Sigmoid colon (tissue), 4 donors: ENCODE measurements around the gene BTAF1.

Experiments
- POLR2AphosphoS5 ChIP-seq, 4 donors: sonication (generic); formaldehyde crosslinking; IDR thresholded peaks; one replicate each; pipeline ENCODE4 v1.6.1; 2017; ENCODE audit warnings: antibody characterized with exemption in 4 of 4
- TF ChIP-seq, protein P1 (sequence below), 4 experiments: fragments of 450-650 bp in 3 of 4; fragments of 200-600 bp in 1 of 4; IDR thresholded peaks; one replicate each; pipeline ENCODE4 v1.5.1; 2016 to 2019; ENCODE audit warnings: antibody characterized with exemption in 4 of 4, mild to moderate bottlenecking in 3 of 4, moderate library complexity in 2 of 4

DNA sequence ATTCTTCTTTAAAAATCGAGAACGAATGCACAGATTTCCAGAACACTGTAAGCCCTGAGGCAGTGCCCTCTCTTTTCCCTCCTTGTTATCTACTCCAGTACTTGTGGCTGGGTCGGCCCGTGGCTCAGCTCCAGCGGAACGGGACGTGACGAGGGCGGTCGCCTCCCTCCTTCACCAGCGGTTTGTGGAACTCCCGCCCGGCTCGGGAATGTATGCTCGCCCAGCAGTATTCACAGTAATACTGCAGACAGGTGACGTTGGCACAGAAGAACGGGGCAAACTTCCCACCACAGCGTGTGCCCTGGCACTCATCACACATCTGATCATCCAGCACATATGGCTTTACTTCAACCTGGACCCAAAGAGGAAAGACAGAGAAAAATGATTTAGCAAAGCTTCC, 128.5 kb downstream of the BTAF1 start:
- no peak for TF ChIP-seq POLR2AphosphoS5 (IDR thresholded peaks at IDR 0.05)
- TF ChIP-seq, protein P1, sequence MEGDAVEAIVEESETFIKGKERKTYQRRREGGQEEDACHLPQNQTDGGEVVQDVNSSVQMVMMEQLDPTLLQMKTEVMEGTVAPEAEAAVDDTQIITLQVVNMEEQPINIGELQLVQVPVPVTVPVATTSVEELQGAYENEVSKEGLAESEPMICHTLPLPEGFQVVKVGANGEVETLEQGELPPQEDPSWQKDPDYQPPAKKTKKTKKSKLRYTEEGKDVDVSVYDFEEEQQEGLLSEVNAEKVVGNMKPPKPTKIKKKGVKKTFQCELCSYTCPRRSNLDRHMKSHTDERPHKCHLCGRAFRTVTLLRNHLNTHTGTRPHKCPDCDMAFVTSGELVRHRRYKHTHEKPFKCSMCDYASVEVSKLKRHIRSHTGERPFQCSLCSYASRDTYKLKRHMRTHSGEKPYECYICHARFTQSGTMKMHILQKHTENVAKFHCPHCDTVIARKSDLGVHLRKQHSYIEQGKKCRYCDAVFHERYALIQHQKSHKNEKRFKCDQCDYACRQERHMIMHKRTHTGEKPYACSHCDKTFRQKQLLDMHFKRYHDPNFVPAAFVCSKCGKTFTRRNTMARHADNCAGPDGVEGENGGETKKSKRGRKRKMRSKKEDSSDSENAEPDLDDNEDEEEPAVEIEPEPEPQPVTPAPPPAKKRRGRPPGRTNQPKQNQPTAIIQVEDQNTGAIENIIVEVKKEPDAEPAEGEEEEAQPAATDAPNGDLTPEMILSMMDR (IDR thresholded peaks at IDR 0.05): no peak
